ENCODE results near the gene DGKH.
"Not testable (repeated sequence)": the region's sequence is repeated elsewhere in the genome, so short reads cannot be mapped to it uniquely, and the experiment has no call there.

Gene DGKH

DNA sequence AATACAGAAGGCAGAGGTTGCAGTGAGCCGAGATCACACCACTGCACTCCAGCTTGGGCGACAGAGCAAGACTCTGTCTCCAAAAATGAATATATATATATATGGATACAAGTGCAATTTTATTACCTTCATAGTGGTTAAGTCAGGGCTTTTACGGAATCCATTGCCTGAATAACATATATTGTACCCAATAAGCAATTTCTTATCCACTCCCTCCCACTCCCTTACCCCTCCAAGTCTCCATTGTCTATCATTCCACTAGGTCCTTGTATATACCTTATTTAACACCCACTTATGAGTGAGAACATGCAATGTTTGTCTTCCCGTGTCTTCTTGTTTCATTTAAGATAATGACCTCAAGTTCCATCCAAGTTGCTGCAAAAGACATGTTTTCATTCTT lies 175.2 kb downstream of the DGKH start:
- Histone ChIP-seq H3K4me2 (ENCODE audit: low read length) (no peak overlapping the region), H3K9ac (ENCODE audit: low read length) (no peak overlapping the region), H3F3A (ENCODE audit: insufficient read depth, low read length) (no peaks in the 10 kb centered on the region), H3K9me2 (ENCODE audit: low read depth, low read length) (no peaks in the 10 kb centered on the region), H3K79me2 (ENCODE audit: insufficient read depth, low read length) (no peaks in the 10 kb centered on the region), H3K4me3 (ENCODE audit: low read depth, low read length, poor library complexity, severe bottlenecking) (no peak overlapping the region), H3K27me3 (ENCODE audit: insufficient read depth, low read length) (no peaks in the 10 kb centered on the region), H3K36me3 (ENCODE audit: insufficient read depth, low read length) (peaks cover 17% of the 10 kb centered on the region; the same call in 1 of the 2 replicates), H3K9me3 (ENCODE audit: low read length) (no peaks in the 10 kb centered on the region), H3K27ac (ENCODE audit: low read depth, low read length, poor library complexity, severe bottlenecking) (no peak overlapping the region), H3K4me1 (ENCODE audit: insufficient read depth, low read length, severe bottlenecking) (no peaks in the 10 kb centered on the region), H2AFZ (ENCODE audit: low read length) (no peak overlapping the region), H4K20me1 (ENCODE audit: insufficient read depth, low read length) (no peaks in the 10 kb centered on the region)
- TF ChIP-seq, protein P1, sequence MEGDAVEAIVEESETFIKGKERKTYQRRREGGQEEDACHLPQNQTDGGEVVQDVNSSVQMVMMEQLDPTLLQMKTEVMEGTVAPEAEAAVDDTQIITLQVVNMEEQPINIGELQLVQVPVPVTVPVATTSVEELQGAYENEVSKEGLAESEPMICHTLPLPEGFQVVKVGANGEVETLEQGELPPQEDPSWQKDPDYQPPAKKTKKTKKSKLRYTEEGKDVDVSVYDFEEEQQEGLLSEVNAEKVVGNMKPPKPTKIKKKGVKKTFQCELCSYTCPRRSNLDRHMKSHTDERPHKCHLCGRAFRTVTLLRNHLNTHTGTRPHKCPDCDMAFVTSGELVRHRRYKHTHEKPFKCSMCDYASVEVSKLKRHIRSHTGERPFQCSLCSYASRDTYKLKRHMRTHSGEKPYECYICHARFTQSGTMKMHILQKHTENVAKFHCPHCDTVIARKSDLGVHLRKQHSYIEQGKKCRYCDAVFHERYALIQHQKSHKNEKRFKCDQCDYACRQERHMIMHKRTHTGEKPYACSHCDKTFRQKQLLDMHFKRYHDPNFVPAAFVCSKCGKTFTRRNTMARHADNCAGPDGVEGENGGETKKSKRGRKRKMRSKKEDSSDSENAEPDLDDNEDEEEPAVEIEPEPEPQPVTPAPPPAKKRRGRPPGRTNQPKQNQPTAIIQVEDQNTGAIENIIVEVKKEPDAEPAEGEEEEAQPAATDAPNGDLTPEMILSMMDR (IDR thresholded peaks at IDR 0.05; ENCODE audit: low read length) = no peak
- no peak for TF ChIP-seq EZH2 (IDR thresholded peaks at IDR 0.05; ENCODE audit: borderline replicate concordance, low read length)

DNA sequence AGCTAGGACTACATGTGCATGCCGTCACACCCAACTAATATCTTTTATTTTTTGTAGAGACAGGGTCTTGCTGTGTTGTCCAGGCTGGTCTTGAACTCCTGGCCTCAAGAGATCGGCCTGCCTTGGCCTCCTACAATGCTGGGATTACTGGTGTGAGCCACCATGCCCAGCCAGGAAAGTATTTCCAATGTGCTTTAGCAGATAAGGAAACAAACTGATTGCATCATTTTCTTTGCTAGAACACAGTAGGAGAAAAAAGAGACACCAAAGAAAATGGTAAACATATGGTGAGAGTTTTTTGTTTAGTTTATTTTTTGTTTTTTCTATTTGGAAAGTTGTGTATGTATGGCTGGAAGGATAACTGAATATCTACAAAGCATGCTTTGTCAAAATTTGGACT lies 176.6 kb downstream of the DGKH start:
- no peaks in the 10 kb centered on the region for H3K9me3 ChIP-seq (ENCODE audit: low read length)

DNA sequence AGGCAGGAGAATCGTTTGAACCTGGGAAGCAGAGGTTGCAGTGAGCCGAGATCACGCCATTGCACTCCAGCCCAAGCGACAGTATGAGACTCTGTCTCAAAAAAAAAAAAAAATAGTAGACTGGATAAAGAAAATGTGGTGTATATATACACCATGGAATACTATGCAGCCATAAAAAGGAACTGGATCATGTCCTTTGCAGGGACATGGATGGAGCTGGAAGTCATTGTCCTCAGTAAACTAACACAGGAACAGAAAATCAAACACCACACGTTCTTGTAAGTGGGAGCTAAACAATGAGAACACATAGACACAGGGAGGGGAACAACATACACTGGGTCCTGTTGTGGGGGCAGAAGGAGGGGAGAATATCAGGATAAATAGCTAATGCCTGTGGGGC lies 178.3 kb downstream of the DGKH start:
- H3K36me3 ChIP-seq (ENCODE audit: insufficient read depth, low read length); H3K9ac ChIP-seq (ENCODE audit: low read length); H3K79me2 ChIP-seq (ENCODE audit: insufficient read depth, low read length); H3K4me3 ChIP-seq (ENCODE audit: low read depth, low read length, poor library complexity, severe bottlenecking); H3K9me2 ChIP-seq (ENCODE audit: low read depth, low read length); H3F3A ChIP-seq (ENCODE audit: insufficient read depth, low read length); H2AFZ ChIP-seq (ENCODE audit: low read length); H3K9me3 ChIP-seq (ENCODE audit: low read length); H3K4me2 ChIP-seq (ENCODE audit: low read length); H3K27ac ChIP-seq (ENCODE audit: low read depth, low read length, poor library complexity, severe bottlenecking); H3K27me3 ChIP-seq (ENCODE audit: insufficient read depth, low read length); H4K20me1 ChIP-seq (ENCODE audit: insufficient read depth, low read length); H3K4me1 ChIP-seq (ENCODE audit: insufficient read depth, low read length, severe bottlenecking): not testable (repeated sequence)

More for the DNA sequence above, 176.6 kb downstream of the DGKH start:
- no peak for TF ChIP-seq EZH2 (IDR thresholded peaks at IDR 0.05; ENCODE audit: borderline replicate concordance, low read length)
- TF ChIP-seq, protein P1 (IDR thresholded peaks at IDR 0.05; ENCODE audit: low read length) = no peak
- no peak overlapping the region for H3K27ac ChIP-seq (ENCODE audit: low read depth, low read length, poor library complexity, severe bottlenecking)
- H3K4me2 ChIP-seq (ENCODE audit: low read length) = no peak overlapping the region
- no peaks in the 10 kb centered on the region for H3K27me3 ChIP-seq (ENCODE audit: insufficient read depth, low read length)
- no peaks in the 10 kb centered on the region for H3K4me1 ChIP-seq (ENCODE audit: insufficient read depth, low read length, severe bottlenecking)
- H3K79me2 ChIP-seq (ENCODE audit: insufficient read depth, low read length) = no peaks in the 10 kb centered on the region
- peaks cover 11% of the 10 kb centered on the region; the same call in 1 of the 2 replicates for H3K36me3 ChIP-seq (ENCODE audit: insufficient read depth, low read length)
- no peak overlapping the region for H3K4me3 ChIP-seq (ENCODE audit: low read depth, low read length, poor library complexity, severe bottlenecking)
- H2AFZ ChIP-seq (ENCODE audit: low read length) = no peak overlapping the region
- no peaks in the 10 kb centered on the region for H3F3A ChIP-seq (ENCODE audit: insufficient read depth, low read length)
- H4K20me1 ChIP-seq (ENCODE audit: insufficient read depth, low read length) = no peaks in the 10 kb centered on the region
- H3K9me2 ChIP-seq (ENCODE audit: low read depth, low read length) = no peaks in the 10 kb centered on the region
- no peak overlapping the region for H3K9ac ChIP-seq (ENCODE audit: low read length)

DNA sequence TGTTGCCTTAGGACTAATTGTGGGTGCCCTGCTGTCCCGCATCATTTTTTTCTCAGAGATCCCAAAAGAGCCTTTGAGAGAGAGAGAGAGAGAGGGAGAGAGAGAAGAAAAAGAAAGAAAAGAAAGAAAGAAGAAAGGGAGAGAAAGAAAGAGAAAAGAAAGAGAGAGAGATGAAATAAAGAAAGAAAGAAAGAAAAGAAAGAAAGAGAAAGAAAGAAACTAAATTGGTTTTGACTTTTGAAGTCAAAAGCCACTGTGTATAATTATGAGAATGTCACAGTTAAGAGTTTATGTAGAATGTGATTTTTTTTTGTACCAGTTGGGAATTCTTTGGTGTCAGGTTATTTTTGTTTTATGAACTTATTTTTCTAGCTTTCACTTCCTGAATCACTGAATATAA lies 180.1 kb downstream of the DGKH start:
- no peaks in the 10 kb centered on the region for H3K4me1 ChIP-seq (ENCODE audit: insufficient read depth, low read length, severe bottlenecking)

More for the DNA sequence above, 180.1 kb downstream of the DGKH start:
- Histone ChIP-seq H3F3A (ENCODE audit: insufficient read depth, low read length) (no peaks in the 10 kb centered on the region), H2AFZ (ENCODE audit: low read length) (no peak overlapping the region), H3K9me3 (ENCODE audit: low read length) (no peaks in the 10 kb centered on the region), H3K4me2 (ENCODE audit: low read length) (no peak overlapping the region), H3K27me3 (ENCODE audit: insufficient read depth, low read length) (no peaks in the 10 kb centered on the region), H3K27ac (ENCODE audit: low read depth, low read length, poor library complexity, severe bottlenecking) (no peak overlapping the region), H4K20me1 (ENCODE audit: insufficient read depth, low read length) (no peaks in the 10 kb centered on the region), H3K9ac (ENCODE audit: low read length) (no peak overlapping the region), H3K79me2 (ENCODE audit: insufficient read depth, low read length) (no peaks in the 10 kb centered on the region), H3K9me2 (ENCODE audit: low read depth, low read length) (no peaks in the 10 kb centered on the region), H3K4me3 (ENCODE audit: low read depth, low read length, poor library complexity, severe bottlenecking) (no peak overlapping the region), H3K36me3 (ENCODE audit: insufficient read depth, low read length) (no peaks in the 10 kb centered on the region)
- no peak for TF ChIP-seq EZH2 (IDR thresholded peaks at IDR 0.05; ENCODE audit: borderline replicate concordance, low read length)
- TF ChIP-seq, protein P1 (IDR thresholded peaks at IDR 0.05; ENCODE audit: low read length) = no peak
